SU-DHL-6 (cell line): ENCODE results near the gene MAP7.

Experiments
- CTCF ChIP-seq: fragments of 200-600 bp; sonication (generic); IDR thresholded peaks from one replicate; pipeline ENCODE4 v1.5.1; 2017; ENCODE audit warnings: antibody characterized with exemption, mild to moderate bottlenecking, low read length, moderate library complexity; ENCODE audit not compliant: insufficient read depth, poor library complexity, severe bottlenecking
- EZH2phosphoT487 ChIP-seq: fragments of 200-600 bp; sonication (generic), shearing (Covaris generic); conservative IDR thresholded peaks from 2 replicates; pipeline ENCODE4 v1.6.1; 2018; ENCODE audit warnings: mild to moderate bottlenecking, antibody characterized with exemption, low read length, moderate library complexity, mixed read lengths

DNA sequence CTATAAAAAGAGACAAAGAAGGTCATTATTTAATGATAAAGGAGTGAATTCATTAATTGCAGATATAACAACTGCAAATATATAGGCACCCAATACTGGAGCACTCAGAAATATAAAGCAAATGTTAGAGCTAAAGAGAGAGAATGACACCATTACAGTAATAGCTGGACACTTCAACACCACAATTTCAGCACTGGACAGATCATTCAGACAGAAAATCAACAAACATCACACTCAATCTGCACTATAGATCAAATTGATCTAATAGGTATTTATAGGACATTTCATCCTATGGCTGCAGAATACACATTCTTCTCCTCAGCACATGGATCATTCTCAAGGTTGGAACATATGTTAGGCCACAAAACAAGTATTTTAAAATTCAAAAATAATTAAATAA is 72.7 kb downstream of the MAP7 start:
- TF ChIP-seq CTCF (no peak), EZH2phosphoT487 (no peak)
